SK-N-SH (cell line): ENCODE results near the gene ZC3H8. TPM values are rescaled to one million over a fixed set of nuclear protein-coding genes. Genes with fewer than 3 reads are reported as not detected.
A peak's percentile ranks its signal among the peaks of the same experiment; 100 is the strongest.

Experiments used
- CTCF ChIA-PET: fragments of 300-600, 350-600 bp; formaldehyde crosslinking; extraction: SDS; loops from one replicate; lab custom pipeline; 2021; lab: Yijun Ruan, JAX
- POLR2A ChIA-PET: fragments of 350-600 bp; sonication (Branson Sonifier 250); formaldehyde crosslinking; extraction: SDS; loops from one replicate; lab custom pipeline; 2020; ENCODE audit warnings: antibody characterized with exemption, inconsistent platforms; lab: Yijun Ruan, JAX
- DNase-seq: peaks from one replicate; pipeline ENCODE4 v3.0.0; 2012
- H2AFZ ChIP-seq: fragments of 200-600 bp; sonication (generic); 2 replicates; pipeline ENCODE4 v1.8.1; 2016; ENCODE audit warnings: antibody characterized with exemption, mild to moderate bottlenecking, low read depth
- H3F3A ChIP-seq: fragments of 200-600 bp; sonication (generic); replicated peaks from 2 replicates; pipeline ENCODE3; 2016; ENCODE audit warnings: antibody characterized with exemption, mild to moderate bottlenecking; ENCODE audit not compliant: insufficient read depth
- H3K27ac ChIP-seq, 2 experiments: fragments of 200-500 bp in 1 of 2; fragments of 200-600 bp in 1 of 2; sonication (Bioruptor generic) in 1 of 2; sonication (generic), shearing (Covaris generic) in 1 of 2; 2 replicates each; pipeline versions ENCODE4 v1.5.1 to v1.6.1; 2014 to 2016; ENCODE audit warnings: low read depth in 2 of 2, inconsistent platforms in 1 of 2, low read length in 1 of 2, mild to moderate bottlenecking in 1 of 2, mixed read lengths in 1 of 2
- H3K27me3 ChIP-seq: fragments of 200-600 bp; sonication (generic), shearing (Covaris generic); 2 replicates; pipeline ENCODE4 v1.6.1; 2016; ENCODE audit warnings: mixed run types; ENCODE audit not compliant: insufficient read depth
- H3K36me3 ChIP-seq, 2 experiments: fragments of 200-500 bp in 1 of 2; fragments of 200-600 bp in 1 of 2; sonication (Bioruptor generic) in 1 of 2; sonication (generic) in 1 of 2; replicated peaks in 1 of 2; 2 replicates each; pipeline versions ENCODE3 to v1.5.1; 2014 to 2016; ENCODE audit warnings: low read length in 1 of 2, mild to moderate bottlenecking in 1 of 2; ENCODE audit not compliant: insufficient read depth in 2 of 2, control insufficient read depth in 1 of 2
- H3K4me1 ChIP-seq, 2 experiments: fragments of 200-500 bp in 1 of 2; fragments of 200-600 bp in 1 of 2; sonication (Bioruptor generic) in 1 of 2; sonication (generic), shearing (Covaris generic) in 1 of 2; 2 replicates each; pipeline versions ENCODE4 v1.5.1 to v1.6.1; 2014 to 2016; ENCODE audit warnings: low read depth in 1 of 2, low read length in 1 of 2, mixed run types in 1 of 2; ENCODE audit not compliant: insufficient read depth in 2 of 2, control insufficient read depth in 1 of 2
- H3K4me2 ChIP-seq: fragments of 200-600 bp; sonication (generic), shearing (Covaris generic); 2 replicates; pipeline ENCODE4 v1.6.1; 2017; ENCODE audit warnings: mixed run types
- H3K4me3 ChIP-seq, 2 experiments: fragments of 200-500 bp in 1 of 2; fragments of 200-600 bp in 1 of 2; sonication (Bioruptor generic) in 1 of 2; sonication (generic), shearing (Covaris generic) in 1 of 2; 2 replicates each; pipeline versions ENCODE4 v1.5.1 to v1.8.1; 2014 to 2016; ENCODE audit warnings: low read depth in 2 of 2, inconsistent platforms in 1 of 2, low read length in 1 of 2, mild to moderate bottlenecking in 1 of 2, mixed read lengths in 1 of 2, moderate library complexity in 1 of 2
- H3K79me2 ChIP-seq: fragments of 200-600 bp; sonication (generic); 2 replicates; pipeline ENCODE4 v1.8.1; 2017; ENCODE audit warnings: mild to moderate bottlenecking; ENCODE audit not compliant: insufficient read depth
- H3K9ac ChIP-seq: fragments of 200-600 bp; sonication (generic); 2 replicates; pipeline ENCODE4 v1.6.1; 2017; ENCODE audit warnings: mixed run types
- H3K9me2 ChIP-seq: fragments of 200-600 bp; sonication (generic); 2 replicates; pipeline ENCODE4 v1.6.1; 2017; ENCODE audit warnings: mixed run types
- H3K9me3 ChIP-seq: fragments of 200-600 bp; sonication (generic); 2 replicates; pipeline ENCODE4 v1.6.1; 2017; ENCODE audit warnings: mixed run types, mild to moderate bottlenecking, moderate library complexity
- H4K20me1 ChIP-seq: fragments of 200-600 bp; sonication (generic); 2 replicates; pipeline ENCODE4 v1.6.1; 2017; ENCODE audit warnings: mild to moderate bottlenecking, mixed run types; ENCODE audit not compliant: insufficient read depth
- CHD2 ChIP-seq: fragments of 150-350 bp; IDR thresholded peaks from 2 replicates; pipeline ENCODE4 v1.6.1; 2018; ENCODE audit warnings: low read length; ENCODE audit not compliant: partially characterized antibody
- EP300 ChIP-seq, 2 experiments: IDR thresholded peaks; 2 replicates each; pipeline versions ENCODE4 v1.4.0 to v1.6.1; 2012; ENCODE audit warnings: borderline replicate concordance in 1 of 2, low read depth in 1 of 2, low read length in 1 of 2
- EZH2phosphoT487 ChIP-seq: fragments of 200-600 bp; sonication (generic); IDR thresholded peaks from 2 replicates; pipeline ENCODE4 v1.6.1; 2017; ENCODE audit warnings: low read depth, mixed run types, mild to moderate bottlenecking, antibody characterized with exemption, moderate library complexity, borderline replicate concordance
- FOSL2 ChIP-seq: IDR thresholded peaks from 2 replicates; pipeline ENCODE4 v1.4.0; 2012; ENCODE audit warnings: low read depth, mild to moderate bottlenecking, moderate library complexity, borderline replicate concordance
- FOXJ3 ChIP-seq: sonication (generic); formaldehyde crosslinking; IDR thresholded peaks from 2 replicates; pipeline ENCODE4 v1.5.1; 2020; ENCODE audit warnings: mild to moderate bottlenecking, missing genetic modification reagents
- FOXM1 ChIP-seq: IDR thresholded peaks from 2 replicates; pipeline ENCODE4 v1.4.0; 2012; ENCODE audit warnings: low read depth, mild to moderate bottlenecking
- JUND ChIP-seq: IDR thresholded peaks from 2 replicates; pipeline ENCODE4 v1.4.0; 2012
- MXI1 ChIP-seq: IDR thresholded peaks from 2 replicates; pipeline ENCODE4 v1.6.1; 2012; ENCODE audit warnings: mild to moderate bottlenecking, low read depth, low read length, improper control_type of control experiment
- NRF1 ChIP-seq: IDR thresholded peaks from 2 replicates; pipeline ENCODE4 v1.6.1; 2012; ENCODE audit warnings: low read depth, mild to moderate bottlenecking, low read length
- POLR2AphosphoS5 ChIP-seq: IDR thresholded peaks from 2 replicates; pipeline ENCODE4 v1.6.1; 2012; ENCODE audit warnings: low read depth, low read length
- RXRA ChIP-seq: IDR thresholded peaks from 2 replicates; pipeline ENCODE4 v1.4.0; 2012; ENCODE audit warnings: low read depth, mild to moderate bottlenecking, borderline replicate concordance
- SIN3A ChIP-seq: IDR thresholded peaks from 2 replicates; pipeline ENCODE4 v1.6.1; 2012; ENCODE audit warnings: low read depth, mild to moderate bottlenecking, low read length, moderate library complexity, borderline replicate concordance
- SMC3 ChIP-seq: IDR thresholded peaks from 2 replicates; pipeline ENCODE4 v1.6.1; 2012; ENCODE audit warnings: low read depth, low read length, improper control_type of control experiment
- TCF12 ChIP-seq: IDR thresholded peaks from 2 replicates; pipeline ENCODE4 v1.4.0; 2012
- TEAD4 ChIP-seq: IDR thresholded peaks from 2 replicates; pipeline ENCODE4 v1.4.0; 2012; ENCODE audit warnings: mild to moderate bottlenecking, borderline replicate concordance; ENCODE audit not compliant: insufficient read depth
- YY1 ChIP-seq: IDR thresholded peaks from 2 replicates; pipeline ENCODE4 v1.4.0; 2012; ENCODE audit warnings: low read depth, mild to moderate bottlenecking
- WGBS: methylation state at CpG from one replicate; pipeline ENCODE4 v1.1.6; 2017; ENCODE audit warnings: low lambda C conversion rate; 5-methylcytosine and 5-hydroxymethylcytosine counted together
- polyA plus RNA-seq, 3 experiments: library from polyadenylated mRNA; depleted of rRNA; stranded (reverse); fragments of >200 nt; gene quantifications; 2 replicates each; pipeline ENCODE4 v1.2.3, GENCODE V29; 2012
- TF ChIP-seq, protein P1 (sequence below): IDR thresholded peaks from 2 replicates; pipeline ENCODE4 v1.4.0; 2012; ENCODE audit warnings: low read depth, borderline replicate concordance
- TF ChIP-seq, protein P2 (sequence below): fragments of 200-600 bp; sonication (generic); IDR thresholded peaks from 2 replicates; pipeline ENCODE4 v1.6.1; 2017; ENCODE audit warnings: antibody characterized with exemption, mild to moderate bottlenecking, moderate library complexity
- TF ChIP-seq, protein P3 (sequence below): fragments of 150-350 bp; IDR thresholded peaks from 2 replicates; pipeline ENCODE4 v1.6.1; 2016; ENCODE audit warnings: mild to moderate bottlenecking, low read depth, low read length
- TF ChIP-seq, protein P4 (sequence below): IDR thresholded peaks from 2 replicates; pipeline ENCODE4 v1.4.0; 2012; ENCODE audit warnings: low read depth, borderline replicate concordance
- TF ChIP-seq, protein P5 (sequence below): fragments of 150-350 bp; IDR thresholded peaks from 2 replicates; pipeline ENCODE4 v1.6.1; 2017; ENCODE audit warnings: antibody characterized with exemption, low read length, low read depth, borderline replicate concordance
- TF ChIP-seq, protein P6 (sequence below): IDR thresholded peaks from 2 replicates; pipeline ENCODE4; 2012

The ZC3H8 gene
- polyA plus RNA-seq, 1 of the 3 experiments (the other 2 are of a cell fraction), result 3.3 TPM

DNA sequence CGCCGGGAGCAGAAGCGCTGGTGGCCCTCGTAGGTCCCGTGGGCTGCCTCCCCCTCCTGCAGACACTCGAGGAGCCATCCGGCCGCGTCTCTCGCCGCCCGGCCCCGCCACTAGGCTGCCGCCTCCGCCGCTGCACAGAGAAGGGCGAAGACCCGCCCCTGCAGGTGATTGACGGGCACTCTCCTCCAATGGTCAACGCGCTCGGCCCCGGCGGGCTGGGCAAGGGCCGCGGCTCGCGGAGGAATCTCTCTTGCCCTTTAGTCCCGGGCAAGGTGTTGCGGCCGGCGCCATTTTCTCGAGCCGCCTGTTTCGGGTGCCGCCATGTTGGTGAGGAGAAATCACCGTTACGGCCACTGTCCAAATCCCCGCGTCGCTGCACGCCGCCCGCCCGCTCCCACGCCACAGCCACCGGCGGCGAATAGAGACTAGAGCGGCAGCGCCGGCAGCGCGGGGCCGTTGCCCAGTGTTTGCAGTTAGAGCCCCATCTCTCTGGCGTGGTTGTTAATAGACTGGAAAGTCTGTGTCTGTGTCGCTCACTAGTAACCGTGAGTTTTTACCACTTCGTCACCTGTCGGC lies 20.6 kb upstream of the ZC3H8 start, which contains the start of gene ZC3H6 (continued):
- TF ChIP-seq FOXM1, result peak; percentile 51; the same call in 1 of the 2 replicates
- peak; percentile 44 for TF ChIP-seq TCF12
- TF ChIP-seq, protein P1, sequence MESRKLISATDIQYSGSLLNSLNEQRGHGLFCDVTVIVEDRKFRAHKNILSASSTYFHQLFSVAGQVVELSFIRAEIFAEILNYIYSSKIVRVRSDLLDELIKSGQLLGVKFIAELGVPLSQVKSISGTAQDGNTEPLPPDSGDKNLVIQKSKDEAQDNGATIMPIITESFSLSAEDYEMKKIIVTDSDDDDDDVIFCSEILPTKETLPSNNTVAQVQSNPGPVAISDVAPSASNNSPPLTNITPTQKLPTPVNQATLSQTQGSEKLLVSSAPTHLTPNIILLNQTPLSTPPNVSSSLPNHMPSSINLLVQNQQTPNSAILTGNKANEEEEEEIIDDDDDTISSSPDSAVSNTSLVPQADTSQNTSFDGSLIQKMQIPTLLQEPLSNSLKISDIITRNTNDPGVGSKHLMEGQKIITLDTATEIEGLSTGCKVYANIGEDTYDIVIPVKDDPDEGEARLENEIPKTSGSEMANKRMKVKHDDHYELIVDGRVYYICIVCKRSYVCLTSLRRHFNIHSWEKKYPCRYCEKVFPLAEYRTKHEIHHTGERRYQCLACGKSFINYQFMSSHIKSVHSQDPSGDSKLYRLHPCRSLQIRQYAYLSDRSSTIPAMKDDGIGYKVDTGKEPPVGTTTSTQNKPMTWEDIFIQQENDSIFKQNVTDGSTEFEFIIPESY, result no peak
- TF ChIP-seq CHD2, result peak; percentile 98
- TF ChIP-seq YY1, result peak; percentile 99
- TF ChIP-seq SIN3A, result peak; percentile 30; the same call in 1 of the 2 replicates
- peak in 1 of 2 experiments; percentile 39; a peak in 1 of 4 replicates for TF ChIP-seq EP300 (IDR thresholded peaks at IDR 0.05; ENCODE audit: borderline replicate concordance in 1 of 2, low read depth in 1 of 2, low read length in 1 of 2)
- no peak for TF ChIP-seq MXI1
- TF ChIP-seq FOSL2, result 0 out of 2 replicates have a peak, but pooled peaks have one; percentile 6
- TF ChIP-seq NRF1, result no peak

DNA sequence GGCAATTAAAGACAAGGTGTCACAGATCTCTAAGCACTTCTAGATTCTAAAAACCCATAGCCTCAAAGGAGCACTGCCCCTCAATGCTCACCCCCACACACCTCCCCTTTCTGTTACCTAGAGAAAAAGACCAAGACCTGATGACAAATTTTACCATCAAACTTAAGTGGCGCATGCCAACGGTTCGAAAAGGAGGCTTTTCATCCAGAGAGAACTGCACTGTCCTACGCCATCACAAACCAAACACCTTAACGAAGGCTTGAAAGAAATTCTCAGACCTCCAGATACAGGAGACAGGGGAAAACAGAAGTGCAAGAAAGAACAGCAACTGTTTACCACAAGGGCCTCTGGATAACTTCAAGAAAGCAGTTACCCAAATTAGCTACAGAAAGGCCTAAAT lies 18.5 kb upstream of the ZC3H8 start:
- H3K9ac ChIP-seq, result no peak overlapping the region
- H4K20me1 ChIP-seq, result no peaks in the 10 kb centered on the region
- CTCF ChIA-PET, result interaction anchor here (1.9 kb wide), 1 partner anchor 14 kb away, joined by 8 read pairs; no protein-coding TSS in a partner anchor
- POLR2A ChIA-PET, result no interaction called here
- H2AFZ ChIP-seq, result no peak overlapping the region
- no peak overlapping the region for H3K4me3 ChIP-seq
- 93% methylated on average over 5 of the region's 5 CpGs for WGBS
- peaks cover 0 to 5% of the 10 kb centered on the region in 2 experiments; a peak in 2 of 4 replicates for H3K4me1 ChIP-seq
- no peaks in the 10 kb centered on the region for H3K9me3 ChIP-seq
- H3K9me2 ChIP-seq, result no peaks in the 10 kb centered on the region
- peaks cover 3% of the 10 kb centered on the region for H3F3A ChIP-seq
- H3K4me2 ChIP-seq, result no peak overlapping the region
- peaks cover 20% of the 10 kb centered on the region for H3K79me2 ChIP-seq
- H3K36me3 ChIP-seq, result peaks cover 0 to 8% of the 10 kb centered on the region in 2 experiments
- no peaks in the 10 kb centered on the region for H3K27me3 ChIP-seq
- H3K27ac ChIP-seq, result no peak overlapping the region
- no peak for DNase-seq
- TF ChIP-seq EP300 (IDR thresholded peaks at IDR 0.05; ENCODE audit: borderline replicate concordance in 1 of 2, low read depth in 1 of 2, low read length in 1 of 2) (no peak), TEAD4 (no peak), RXRA (no peak), TCF12 (no peak), YY1 (no peak), FOSL2 (no peak), JUND (no peak), FOXJ3 (no peak), EZH2phosphoT487 (no peak), SIN3A (no peak), SMC3 (no peak), POLR2AphosphoS5 (no peak)
- TF ChIP-seq, protein P2, sequence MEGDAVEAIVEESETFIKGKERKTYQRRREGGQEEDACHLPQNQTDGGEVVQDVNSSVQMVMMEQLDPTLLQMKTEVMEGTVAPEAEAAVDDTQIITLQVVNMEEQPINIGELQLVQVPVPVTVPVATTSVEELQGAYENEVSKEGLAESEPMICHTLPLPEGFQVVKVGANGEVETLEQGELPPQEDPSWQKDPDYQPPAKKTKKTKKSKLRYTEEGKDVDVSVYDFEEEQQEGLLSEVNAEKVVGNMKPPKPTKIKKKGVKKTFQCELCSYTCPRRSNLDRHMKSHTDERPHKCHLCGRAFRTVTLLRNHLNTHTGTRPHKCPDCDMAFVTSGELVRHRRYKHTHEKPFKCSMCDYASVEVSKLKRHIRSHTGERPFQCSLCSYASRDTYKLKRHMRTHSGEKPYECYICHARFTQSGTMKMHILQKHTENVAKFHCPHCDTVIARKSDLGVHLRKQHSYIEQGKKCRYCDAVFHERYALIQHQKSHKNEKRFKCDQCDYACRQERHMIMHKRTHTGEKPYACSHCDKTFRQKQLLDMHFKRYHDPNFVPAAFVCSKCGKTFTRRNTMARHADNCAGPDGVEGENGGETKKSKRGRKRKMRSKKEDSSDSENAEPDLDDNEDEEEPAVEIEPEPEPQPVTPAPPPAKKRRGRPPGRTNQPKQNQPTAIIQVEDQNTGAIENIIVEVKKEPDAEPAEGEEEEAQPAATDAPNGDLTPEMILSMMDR, result no peak
- TF ChIP-seq, protein P3, sequence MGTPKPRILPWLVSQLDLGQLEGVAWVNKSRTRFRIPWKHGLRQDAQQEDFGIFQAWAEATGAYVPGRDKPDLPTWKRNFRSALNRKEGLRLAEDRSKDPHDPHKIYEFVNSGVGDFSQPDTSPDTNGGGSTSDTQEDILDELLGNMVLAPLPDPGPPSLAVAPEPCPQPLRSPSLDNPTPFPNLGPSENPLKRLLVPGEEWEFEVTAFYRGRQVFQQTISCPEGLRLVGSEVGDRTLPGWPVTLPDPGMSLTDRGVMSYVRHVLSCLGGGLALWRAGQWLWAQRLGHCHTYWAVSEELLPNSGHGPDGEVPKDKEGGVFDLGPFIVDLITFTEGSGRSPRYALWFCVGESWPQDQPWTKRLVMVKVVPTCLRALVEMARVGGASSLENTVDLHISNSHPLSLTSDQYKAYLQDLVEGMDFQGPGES, result no peak
- TF ChIP-seq, protein P4, sequence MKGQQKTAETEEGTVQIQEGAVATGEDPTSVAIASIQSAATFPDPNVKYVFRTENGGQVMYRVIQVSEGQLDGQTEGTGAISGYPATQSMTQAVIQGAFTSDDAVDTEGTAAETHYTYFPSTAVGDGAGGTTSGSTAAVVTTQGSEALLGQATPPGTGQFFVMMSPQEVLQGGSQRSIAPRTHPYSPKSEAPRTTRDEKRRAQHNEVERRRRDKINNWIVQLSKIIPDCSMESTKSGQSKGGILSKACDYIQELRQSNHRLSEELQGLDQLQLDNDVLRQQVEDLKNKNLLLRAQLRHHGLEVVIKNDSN, result no peak
- TF ChIP-seq, protein P5, sequence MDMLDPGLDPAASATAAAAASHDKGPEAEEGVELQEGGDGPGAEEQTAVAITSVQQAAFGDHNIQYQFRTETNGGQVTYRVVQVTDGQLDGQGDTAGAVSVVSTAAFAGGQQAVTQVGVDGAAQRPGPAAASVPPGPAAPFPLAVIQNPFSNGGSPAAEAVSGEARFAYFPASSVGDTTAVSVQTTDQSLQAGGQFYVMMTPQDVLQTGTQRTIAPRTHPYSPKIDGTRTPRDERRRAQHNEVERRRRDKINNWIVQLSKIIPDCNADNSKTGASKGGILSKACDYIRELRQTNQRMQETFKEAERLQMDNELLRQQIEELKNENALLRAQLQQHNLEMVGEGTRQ, result no peak
- TF ChIP-seq, protein P6, sequence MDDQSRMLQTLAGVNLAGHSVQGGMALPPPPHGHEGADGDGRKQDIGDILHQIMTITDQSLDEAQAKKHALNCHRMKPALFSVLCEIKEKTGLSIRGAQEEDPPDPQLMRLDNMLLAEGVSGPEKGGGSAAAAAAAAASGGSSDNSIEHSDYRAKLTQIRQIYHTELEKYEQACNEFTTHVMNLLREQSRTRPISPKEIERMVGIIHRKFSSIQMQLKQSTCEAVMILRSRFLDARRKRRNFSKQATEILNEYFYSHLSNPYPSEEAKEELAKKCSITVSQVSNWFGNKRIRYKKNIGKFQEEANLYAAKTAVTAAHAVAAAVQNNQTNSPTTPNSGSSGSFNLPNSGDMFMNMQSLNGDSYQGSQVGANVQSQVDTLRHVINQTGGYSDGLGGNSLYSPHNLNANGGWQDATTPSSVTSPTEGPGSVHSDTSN, result no peak
